GM12892 (cell line): ENCODE results near the gene PLCL1.

Source experiments
- POLR2A ChIP-seq: IDR thresholded peaks from 2 replicates; pipeline ENCODE4 v1.6.1; 2011; ENCODE audit warnings: low read depth, low read length, control low read depth
- POLR2AphosphoS5 ChIP-seq: IDR thresholded peaks from 2 replicates; pipeline ENCODE4 v1.6.1; 2011; ENCODE audit warnings: low read depth, low read length, control low read depth
- TAF1 ChIP-seq: IDR thresholded peaks from 2 replicates; pipeline ENCODE4 v1.6.1; 2011; ENCODE audit warnings: low read depth, mild to moderate bottlenecking, control low read depth, low read length, borderline replicate concordance

DNA sequence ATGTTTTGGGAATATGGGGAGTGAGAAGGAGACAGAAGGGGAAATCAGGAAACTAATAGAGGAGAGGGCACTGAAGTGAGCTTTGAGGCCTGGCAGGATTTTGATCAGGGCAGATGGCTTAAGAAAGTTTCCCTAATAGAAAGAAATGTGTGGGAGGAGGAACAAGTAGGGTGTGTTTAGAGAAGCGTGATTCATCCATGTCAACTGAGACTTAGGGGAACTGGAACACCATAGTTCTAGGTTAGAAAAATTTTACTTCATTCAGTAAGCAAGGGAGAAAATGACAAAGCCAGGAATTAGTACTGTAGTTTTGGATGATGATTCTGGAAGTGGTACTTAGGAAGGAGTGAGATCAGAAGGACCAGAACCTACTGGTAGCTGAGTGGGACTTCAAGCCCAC is 296.0 kb downstream of the PLCL1 start:
- TF ChIP-seq POLR2AphosphoS5: no peak
- TF ChIP-seq POLR2A: no peak
- no peak for TF ChIP-seq TAF1
